ENCODE data around the gene RERG.

GRCh38 chr12:15244341-15244740, 23.1 kb upstream of the RERG start:
- TF ChIP-seq CTCF (IDR thresholded peaks at IDR 0.05) (no peak), POLR2A (IDR thresholded peaks at IDR 0.05) (no peak)

Measured in right lobe of liver (tissue), 4 donors.